Epithelial cell of proximal tubule (primary cell): Measurements from ENCODE around the gene GABRB2. TPM values are rescaled to one million over a fixed set of nuclear protein-coding genes. Genes with fewer than 3 reads are reported as not detected.
A peak's percentile ranks its signal among the peaks of the same experiment; 100 is the strongest.

Experiments
- DNase-seq: peaks from one replicate; pipeline ENCODE4 v3.0.0-alpha.2; 2011; ENCODE audit warnings: low read depth
- H3K4me3 ChIP-seq: 2 replicates; pipeline ENCODE4 v1.5.1; 2011; ENCODE audit warnings: low read depth, mild to moderate bottlenecking, low read length
- total RNA-seq: library from RNA; depleted of rRNA; stranded (reverse); fragments of >200 nt; gene quantifications from 2 replicates; pipeline ENCODE4 v1.2.3, GENCODE V29; 2015
- TF ChIP-seq, protein P1 (sequence below): conservative IDR thresholded peaks from 2 replicates; pipeline ENCODE4 v1.5.1; 2012; ENCODE audit warnings: low read depth, mild to moderate bottlenecking, low read length

Gene GABRB2
- total RNA-seq, 1 donor from 2014 or later: not detected

DNA sequence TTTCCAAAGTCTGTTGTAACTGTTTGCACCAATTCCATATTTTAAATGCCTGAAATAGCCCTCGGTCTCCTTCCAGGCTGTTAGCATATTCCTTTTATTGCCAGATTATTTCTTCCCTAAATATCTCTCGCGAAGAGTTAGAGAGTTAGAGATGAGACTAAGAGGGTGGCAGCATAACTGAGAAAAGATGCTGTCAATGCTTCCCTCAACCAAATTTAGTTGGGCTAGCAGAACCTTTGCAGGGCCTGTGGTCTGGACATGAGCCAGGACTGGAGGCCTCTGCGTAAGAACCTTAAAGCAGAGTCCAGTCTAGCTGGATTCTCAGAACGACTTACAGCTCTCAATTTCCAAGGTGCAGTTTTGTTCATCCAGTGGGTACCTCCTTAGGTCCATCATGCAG, 135.9 kb downstream of the GABRB2 start:
- no peak for DNase-seq
- TF ChIP-seq, protein P1, sequence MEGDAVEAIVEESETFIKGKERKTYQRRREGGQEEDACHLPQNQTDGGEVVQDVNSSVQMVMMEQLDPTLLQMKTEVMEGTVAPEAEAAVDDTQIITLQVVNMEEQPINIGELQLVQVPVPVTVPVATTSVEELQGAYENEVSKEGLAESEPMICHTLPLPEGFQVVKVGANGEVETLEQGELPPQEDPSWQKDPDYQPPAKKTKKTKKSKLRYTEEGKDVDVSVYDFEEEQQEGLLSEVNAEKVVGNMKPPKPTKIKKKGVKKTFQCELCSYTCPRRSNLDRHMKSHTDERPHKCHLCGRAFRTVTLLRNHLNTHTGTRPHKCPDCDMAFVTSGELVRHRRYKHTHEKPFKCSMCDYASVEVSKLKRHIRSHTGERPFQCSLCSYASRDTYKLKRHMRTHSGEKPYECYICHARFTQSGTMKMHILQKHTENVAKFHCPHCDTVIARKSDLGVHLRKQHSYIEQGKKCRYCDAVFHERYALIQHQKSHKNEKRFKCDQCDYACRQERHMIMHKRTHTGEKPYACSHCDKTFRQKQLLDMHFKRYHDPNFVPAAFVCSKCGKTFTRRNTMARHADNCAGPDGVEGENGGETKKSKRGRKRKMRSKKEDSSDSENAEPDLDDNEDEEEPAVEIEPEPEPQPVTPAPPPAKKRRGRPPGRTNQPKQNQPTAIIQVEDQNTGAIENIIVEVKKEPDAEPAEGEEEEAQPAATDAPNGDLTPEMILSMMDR: no peak
- H3K4me3 ChIP-seq: no peak overlapping the region

DNA sequence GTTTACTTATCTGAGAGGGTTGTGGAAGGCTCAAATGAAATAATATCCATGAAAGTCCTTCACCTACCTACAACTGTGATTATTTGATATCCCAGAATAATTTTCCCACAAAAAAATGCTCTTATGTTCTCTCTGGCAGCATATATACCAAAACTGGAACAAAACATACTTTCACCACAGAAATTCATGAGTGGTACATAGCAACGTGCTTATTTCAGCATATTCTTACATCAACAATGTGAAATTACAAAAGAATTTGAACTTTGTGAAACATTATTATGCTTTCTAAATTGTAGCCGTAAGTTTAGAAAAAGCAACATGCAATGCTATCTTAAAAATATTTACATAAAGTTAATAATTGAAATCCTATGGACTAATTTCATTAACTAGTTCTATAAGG, 137.1 kb downstream of the GABRB2 start:
- TF ChIP-seq, protein P1: no peak
- no peak for DNase-seq
- no peak overlapping the region for H3K4me3 ChIP-seq

DNA sequence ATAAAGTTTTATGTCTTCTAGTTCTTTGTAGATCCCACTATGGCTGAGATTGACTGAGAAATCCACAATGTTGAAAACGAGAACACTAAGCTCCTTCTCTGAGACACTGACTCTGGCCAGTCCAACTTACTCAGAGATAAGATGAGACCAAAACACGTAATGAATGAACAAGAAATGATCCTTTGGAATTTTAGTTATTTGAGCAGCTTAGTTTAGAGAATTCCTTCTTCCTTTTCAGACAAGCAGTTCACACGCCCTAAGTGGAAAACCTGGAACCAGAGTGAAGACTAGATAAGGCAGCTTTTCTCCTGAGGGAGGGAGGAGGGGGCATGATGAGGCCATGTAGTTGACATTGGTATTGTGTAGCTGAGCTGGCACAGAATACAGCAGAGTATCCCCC, 139.6 kb downstream of the GABRB2 start:
- TF ChIP-seq, protein P1: no peak
- DNase-seq: no peak
- H3K4me3 ChIP-seq: no peak overlapping the region

DNA sequence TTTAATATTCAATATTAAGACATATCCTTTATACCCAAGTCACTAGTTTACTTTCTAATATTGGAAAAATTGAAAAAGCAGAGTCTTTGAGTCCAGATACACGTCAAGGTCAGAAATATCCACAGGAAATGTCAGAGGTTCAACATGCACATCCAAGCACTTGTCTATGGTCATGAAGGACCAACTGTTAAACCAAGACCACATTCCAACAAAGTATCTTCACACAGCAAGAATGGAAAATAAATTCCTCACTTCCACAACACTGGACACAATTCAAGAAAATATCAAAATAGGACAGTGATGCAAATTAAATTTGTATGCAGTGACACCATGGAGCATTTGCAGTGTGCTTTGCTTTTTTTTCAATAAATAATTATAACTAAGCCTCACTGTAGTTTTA, 142.5 kb downstream of the GABRB2 start:
- TF ChIP-seq, protein P1: no peak

DNA sequence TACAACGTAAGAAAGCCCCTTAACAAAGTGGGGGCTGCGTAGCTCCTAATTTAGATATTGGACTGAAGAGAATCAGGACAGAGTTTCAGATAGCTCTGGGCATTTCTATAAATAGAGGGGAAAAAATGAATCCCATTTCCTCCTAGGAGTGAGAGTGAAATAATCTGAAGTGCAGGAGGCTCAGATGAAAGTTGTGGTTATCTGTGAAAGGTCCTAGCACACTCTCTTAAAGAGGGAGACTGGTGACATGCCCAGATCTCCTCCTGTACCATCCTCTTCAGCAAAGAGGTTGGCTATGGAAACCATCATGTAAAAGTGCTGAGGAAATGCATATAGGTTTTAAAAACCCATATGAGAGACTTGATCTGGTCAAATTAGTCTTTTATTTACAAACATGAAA, 143.4 kb downstream of the GABRB2 start:
- TF ChIP-seq, protein P1: no peak
- no peak for DNase-seq
- H3K4me3 ChIP-seq: no peak overlapping the region

More for the DNA sequence above, 142.5 kb downstream of the GABRB2 start:
- no peak overlapping the region for H3K4me3 ChIP-seq
- DNase-seq: no peak

DNA sequence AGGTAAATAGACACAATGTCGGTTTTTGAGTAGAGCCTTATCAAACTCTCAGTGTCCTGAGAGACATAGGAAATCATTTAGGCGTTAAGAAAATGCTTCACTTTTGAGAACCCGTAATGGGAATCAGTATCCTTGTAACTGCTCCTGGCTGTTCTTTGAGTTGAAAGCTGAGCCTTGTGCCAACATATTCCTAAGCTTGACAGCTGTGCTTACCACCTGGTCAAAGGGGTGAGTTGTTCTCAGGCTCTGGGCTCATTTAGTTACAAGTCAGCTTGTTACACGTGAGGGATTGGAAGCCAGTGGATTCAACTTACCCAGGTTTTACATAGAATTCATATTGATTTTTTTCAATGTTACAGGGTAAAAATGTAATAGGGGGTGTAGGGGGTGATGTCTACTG, 145.9 kb downstream of the GABRB2 start:
- no peak overlapping the region for H3K4me3 ChIP-seq
- TF ChIP-seq, protein P1: no peak
- DNase-seq: peak; percentile 6

DNA sequence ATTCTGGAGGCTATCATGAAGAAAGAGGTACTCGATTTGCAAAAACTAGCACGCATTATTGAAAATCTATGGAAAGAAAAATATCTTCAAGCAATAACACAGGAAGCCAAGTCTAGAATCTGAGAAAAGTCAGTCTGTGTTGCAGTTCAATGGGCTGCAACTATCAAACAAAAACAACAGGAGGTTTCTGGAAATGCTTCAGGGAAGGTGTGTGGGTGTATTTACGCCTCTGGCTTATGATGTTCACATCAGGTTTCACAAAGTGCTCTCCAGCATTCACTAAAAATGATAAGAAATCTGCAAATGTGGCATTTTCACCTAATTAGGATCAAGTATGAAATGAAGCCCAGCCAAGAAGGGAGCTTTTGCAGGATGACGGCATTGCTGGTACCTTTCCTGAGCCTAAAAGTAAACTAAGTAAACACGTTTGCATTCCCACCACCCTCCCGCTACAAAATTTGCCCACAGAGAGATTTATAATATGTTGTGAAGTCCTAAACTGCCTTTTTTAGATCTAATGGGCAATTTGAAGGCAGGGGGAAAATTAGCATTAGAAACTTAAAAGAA, 146.4 kb downstream of the GABRB2 start:
- no peak overlapping the region for H3K4me3 ChIP-seq
- TF ChIP-seq, protein P1: no peak
- DNase-seq: peak; percentile 22
